NK-92 treated with Interleukin-12 subunit alpha and Interleukin-12 subunit beta, amount 100 ng/mL, for 24 hours (cell line): ENCODE results near the gene COPS4.
"Not testable (repeated sequence)": the region's sequence is repeated elsewhere in the genome, so short reads cannot be mapped to it uniquely, and the experiment has no call there.

ENCODE experiments used
- DNase-seq: peaks from one replicate; lab custom pipeline; 2025; lab: John Stamatoyannopoulos, UW

COPS4 gene

DNA sequence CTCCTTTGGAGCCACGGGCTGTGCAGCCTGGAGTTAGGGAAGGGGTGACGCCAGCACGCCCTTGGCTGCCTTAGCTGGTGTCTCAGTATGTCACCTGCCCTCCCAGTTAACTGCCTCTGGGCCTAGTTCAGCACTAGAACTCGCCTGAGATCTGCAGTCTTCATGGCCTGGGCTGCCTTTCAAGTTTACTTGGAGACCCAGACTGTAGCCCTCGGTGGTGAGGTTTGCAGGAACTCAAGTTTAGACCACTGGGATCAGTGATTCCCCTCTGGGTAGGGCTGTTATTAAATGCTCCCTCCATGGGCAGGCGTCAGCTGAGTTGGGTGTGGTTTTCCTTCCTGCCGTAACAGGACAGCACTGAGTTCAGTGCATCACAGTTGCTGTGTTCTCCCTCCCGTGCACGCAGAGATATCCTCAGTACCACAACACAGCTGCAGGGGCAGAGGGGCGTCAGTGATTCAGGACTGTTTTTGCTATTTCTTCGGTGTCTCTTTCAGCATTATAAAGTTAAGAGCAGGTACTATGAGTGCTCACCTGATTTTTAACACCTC lies 49.0 kb downstream of the COPS4 start:
- DNase-seq, result no peak

DNA sequence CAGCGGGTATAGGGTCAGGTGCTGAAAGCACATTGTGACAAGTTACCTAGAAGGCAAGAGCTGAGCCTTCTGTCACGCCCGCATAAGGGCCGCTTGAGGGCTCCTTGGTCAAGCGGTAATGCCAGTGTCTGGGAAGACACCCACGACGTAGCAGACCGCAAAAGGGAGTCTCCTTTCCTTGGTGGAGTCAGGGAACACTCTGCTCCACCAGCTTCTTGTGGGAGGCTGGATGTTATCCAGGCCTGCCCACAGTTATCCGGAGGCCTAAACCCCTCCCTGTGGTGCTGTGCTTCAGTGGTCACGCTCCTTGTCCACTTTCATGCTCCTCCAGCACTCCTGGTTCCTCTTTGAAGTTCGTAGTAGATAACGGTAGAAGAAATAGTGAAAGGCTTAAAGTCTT lies 50.0 kb downstream of the COPS4 start:
- not testable (repeated sequence) for DNase-seq

DNA sequence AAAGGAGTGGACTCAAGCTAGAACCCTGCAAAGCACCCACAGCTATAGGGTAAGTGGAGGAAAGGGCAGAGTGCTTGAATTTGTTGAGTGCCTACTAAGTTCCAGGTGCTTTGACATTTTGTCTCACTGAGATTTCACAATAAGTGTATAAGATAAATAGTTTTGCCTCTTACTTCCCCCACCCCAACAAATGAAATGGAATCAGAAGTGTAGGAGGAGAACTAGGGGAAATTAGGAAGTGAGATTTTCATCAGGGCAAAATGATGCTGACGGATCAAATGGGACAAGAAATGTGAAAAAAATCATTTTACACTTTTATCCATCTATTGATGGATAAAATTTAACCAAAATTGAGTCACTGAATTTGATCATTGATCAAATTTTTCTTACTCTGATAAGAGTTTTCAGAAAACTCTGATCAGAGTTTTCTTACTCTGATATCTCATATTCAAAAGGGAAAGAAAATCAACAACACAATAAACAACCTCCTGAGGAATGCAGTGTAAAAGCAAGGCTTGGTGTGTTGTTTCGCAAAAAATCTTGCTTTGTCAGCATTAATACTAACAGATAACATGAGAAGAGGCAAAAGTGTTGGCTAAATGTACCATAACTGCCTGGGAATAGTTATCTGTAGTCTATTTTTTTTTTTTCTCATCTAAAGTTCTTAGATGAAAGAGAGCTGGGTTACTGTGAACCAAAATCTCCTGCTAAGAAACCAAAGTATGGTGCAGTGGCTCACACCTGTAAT lies 54.6 kb downstream of the COPS4 start:
- no peak for DNase-seq

DNA sequence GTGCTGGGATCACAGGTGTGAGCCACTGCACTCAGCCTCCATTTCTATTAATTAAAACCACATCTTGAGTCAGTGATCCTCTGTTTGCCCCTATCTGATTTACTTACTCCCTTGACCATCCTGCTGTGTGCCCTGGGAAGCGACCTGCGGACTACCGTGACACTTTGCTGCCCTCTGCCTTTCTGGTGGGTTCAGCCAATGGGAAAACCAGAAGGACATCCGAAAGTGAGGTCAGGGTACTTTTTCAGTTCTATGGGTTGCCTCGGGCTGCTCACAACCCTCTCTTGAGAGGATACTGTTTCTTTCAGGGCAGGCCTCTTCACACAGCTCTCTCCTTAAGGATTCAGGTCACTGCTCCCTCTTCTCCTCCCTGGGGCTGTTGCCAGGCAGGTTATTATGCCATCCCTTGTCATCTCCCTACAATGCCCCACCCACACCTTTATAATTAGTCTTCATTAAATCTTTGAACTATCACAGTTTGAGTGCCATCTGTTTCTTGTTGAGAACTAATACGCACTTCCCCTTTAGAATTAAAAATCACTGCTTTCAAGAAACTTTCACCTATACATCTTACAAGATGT lies 58.2 kb downstream of the COPS4 start:
- DNase-seq, result no peak

DNA sequence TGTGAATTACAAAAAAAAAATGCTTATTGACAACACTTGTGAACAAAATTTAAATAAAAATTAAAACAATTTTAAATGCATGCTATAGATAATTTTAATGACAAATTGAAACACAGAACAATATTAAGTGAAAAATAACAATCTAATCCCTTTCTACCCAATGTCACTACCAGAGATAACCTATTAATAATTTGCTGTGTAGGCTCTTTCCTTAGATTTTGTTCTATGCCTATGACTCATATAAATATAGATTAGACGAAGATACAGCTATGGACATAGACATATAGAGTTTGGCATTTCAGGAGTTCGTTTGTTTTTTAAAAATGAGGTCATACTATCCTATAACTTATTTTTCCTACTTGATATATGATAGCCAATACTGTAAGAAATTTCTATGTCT lies 61.4 kb downstream of the COPS4 start:
- DNase-seq, result no peak

DNA sequence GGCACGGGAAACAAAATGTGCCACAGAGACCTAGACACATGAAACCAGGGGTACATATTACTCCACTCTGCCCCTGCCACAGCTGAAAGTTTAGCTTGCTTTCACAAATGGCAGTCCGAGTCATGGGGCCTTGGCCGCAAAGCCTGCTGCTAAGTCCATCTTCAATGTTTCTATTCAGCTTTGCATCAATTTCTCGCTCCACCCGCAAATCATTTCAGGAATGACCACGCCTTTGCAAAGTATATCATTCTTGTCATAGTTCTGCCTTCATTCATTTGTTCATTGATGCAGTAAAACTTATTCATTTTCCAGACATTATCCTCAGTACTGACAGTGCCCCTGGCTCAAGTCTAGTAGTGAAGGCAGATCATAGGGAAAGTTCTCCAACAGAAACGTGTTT lies 70.0 kb downstream of the COPS4 start:
- DNase-seq, result no peak

DNA sequence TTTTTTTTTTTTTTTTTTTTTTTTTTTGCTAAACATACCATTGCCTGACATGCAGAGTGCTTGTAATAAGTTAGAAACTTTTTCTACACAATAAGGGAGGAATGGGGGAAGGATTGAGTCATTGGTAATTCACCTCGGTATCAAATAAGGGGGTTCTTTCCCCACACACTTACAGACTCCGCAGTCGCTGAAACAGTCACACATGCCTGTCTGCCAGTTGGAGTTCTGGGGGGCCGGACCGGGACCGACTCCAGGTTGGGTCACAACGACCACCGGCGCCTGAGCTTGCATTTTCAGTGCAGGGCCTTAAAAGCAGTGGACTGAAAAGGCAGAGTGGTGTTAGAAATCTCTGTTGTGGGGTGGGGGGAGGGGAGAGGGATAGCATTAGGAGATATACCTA lies 72.6 kb downstream of the COPS4 start:
- DNase-seq, result no peak

DNA sequence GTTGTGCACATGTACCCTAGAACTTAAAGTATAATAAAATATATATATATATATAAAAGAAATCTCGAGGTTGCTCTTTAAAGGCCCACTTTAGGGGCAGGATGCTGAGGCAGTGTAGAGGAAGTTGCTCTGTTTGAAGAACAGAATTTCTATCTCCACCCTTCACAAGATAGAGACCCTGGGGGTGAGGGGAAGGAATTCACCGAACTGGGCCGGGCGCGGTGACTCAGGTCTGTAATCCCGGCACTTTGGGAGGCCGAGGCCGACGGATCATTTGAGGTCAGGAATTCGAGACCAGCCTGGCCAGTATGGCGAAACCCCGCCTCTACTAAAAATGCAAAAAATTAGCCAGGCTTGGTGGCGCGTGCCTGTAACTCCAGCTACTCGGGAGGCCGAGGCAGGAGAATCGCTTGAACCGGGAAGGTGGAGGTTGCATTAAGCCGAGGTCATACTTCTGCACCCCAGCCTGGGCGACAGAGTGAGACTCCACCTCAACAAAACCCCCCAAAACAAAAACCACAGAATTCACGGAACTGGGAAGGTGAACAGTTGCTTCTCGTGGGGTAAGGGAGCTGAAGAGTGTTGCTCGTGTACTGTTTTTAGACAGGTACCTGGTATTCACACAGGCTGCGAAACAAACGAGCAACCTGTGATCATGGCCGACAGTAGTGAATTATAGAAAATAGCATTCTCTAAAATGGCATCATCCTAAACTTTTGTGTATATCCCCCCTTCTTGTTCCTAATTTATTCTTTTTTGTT lies 73.3 kb downstream of the COPS4 start:
- DNase-seq, result no peak

DNA sequence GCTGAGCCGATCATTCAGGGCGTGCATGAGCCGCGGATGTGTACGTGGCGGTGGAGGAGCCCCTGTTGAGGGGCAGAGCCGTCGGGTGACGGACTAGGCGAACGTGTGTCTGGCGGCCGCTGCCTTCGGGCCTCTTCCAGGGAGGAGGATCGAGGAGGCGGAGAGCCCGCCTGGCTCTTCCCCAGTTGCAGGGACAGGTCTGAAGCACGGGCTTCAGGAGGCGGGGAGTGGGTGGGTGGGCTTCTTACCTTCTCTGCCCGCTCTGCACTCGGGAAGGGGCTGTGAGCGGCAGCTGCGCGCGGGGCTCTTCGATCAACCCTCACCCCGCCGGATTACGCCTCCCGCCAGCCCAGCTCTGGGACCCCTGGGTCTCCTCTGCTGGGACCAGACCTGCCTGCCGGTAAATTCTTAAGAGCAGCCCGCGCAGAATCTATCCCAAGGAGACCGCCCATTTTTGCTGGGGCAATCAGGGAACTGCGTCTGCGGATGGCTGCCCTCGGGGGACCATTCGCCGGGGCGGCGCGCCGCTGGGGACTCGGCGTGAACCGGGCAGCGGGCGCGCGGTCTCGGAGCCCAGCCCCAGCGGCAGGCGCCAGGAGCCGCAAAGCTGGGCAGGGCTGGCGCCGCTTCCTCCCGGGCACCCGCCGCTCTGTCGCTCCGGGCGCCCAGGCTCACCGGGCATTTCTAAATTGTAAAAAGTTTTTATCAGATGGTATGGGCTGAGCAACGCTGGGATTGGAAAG lies 74.7 kb downstream of the COPS4 start:
- peak; percentile 23 for DNase-seq

DNA sequence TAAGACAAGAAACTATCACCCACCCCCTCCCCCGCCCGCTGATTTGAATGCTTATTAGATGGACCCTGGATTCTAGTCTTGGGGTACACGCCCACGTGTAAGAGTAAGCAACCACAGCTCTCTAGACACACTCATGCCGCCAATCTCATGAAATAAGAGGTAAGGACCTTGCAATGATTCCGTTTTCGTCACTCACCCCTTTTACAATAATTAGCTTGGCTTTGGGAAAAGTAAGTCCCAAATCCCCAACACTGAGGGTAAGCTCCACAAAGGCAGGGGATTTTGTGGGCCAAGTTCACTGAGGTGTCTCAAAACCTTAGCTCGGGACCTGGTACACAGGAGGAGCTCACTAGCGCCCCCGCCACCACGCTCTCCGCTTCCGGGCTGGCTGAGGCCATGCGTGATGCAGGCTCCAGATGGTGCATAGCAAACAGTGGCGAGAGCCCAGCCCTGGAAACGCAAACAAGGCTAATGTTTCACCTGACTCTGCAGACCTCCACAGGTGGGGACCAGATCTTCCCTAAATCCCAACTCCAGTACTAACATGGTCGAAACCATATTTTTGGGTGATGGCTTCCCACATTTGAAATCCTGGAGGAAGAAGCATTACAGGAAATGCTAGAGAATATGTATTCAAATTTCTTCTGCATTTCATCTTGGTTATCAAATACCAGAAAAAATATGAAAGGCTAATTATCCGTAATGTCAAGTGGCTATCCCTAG lies 75.4 kb downstream of the COPS4 start:
- peak; percentile 63 for DNase-seq

DNA sequence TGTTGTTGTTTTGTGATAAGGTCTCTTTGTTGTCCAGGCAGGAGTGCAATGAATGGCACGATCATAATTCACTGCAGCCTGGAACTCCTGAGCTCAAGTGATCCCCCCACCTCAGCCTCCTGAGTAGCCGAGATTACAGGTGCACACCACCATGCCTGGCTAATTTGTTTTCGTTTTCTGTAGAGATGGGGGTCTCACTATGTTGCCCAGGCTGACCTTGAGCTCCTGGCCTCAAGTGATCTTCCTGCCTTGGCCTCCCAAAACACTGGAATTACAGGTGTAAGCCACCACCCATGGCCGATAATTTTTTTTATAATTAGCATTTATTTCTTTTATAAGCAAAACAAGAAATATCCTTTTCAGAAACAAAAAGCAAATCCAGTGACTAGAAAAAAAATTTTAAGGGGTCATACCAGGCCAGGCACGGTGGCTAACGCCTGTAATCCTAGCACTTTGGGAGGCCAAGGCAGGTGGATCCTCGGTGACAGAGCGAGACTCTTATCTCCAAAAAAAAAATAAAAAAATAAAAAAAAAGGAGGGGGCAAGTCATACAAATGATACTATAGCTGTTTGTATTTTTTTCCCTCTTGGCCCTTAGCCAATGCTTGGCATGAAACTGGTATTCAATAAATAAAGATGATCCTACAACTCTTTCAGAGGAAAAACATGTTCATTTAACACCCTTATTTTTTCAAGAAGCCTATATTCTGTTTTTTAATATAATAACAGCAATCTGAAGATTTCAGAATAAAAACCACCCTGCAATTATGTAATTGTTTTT lies 76.2 kb downstream of the COPS4 start:
- no peak for DNase-seq

DNA sequence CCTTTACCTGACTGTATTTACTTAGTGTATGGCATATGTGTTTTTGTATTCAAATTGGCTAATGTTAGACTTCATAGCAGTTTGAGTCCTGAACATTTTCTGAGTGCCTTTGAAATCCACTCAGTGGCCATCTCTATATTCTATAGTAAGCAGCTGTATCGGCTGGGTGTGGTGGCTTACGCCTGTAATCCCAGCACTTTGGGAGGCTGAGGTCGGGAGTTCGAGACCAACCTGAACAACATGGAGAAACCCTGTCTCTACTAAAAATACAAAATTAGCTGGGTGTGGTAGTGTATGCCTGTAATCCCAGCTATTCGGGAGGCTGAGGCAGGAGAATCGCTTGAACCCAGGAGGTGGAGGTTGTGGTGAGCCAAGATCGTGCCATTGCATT lies 76.8 kb downstream of the COPS4 start:
- not testable (repeated sequence) for DNase-seq

DNA sequence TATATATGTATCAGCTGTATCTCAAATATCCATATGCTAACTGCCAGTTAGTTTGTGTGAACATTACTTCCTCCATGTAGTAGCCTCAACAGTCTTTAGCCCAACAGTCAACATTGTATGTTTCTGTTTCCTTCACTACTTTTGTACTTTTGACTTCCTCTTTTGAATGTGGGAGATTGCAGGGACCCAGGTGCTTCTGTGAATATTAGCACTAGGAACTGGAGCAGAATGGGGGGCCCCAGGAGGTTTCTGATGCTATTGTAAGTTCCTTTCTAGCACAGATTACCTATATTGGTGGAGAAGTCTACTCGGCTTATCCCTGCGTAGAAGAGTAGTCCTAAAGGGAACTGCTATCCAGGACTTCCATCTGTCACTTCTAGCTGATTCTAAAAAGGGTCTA lies 77.2 kb downstream of the COPS4 start:
- DNase-seq, result no peak

DNA sequence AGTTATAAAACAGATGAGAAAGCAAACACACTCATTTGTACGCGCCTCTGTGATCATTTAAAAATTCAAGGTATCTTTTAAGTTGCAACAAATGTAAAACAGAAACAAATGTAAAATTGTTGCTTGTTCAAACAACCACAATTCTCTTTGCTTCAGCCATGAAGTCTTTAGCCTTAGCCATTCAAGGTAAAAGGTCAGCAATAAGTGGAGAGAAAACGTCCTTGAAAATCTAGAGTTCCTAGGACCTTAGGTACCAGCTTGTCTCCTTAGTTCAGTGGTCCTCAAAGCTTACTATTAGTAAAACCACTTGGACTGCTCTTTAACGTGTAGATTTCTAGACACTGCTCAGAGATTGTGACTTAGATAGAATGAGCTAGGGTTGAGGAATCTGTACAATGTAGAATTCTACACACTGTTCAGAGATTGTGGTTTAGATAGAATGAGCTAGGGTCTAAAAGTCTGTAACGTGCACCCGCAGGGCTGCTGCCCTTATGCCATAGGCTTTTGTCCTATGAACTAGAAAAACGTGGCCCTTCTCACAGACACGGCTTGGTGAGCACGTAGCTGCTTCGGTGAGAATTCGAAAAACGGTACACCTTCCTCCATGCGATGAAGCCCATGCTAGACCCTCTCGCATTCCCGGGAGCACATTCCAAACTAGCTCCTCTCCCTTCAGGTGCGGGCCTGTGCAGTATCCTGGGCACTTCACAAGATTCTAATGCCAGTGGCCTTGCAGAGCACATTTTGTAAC lies 77.9 kb downstream of the COPS4 start:
- no peak for DNase-seq

DNA sequence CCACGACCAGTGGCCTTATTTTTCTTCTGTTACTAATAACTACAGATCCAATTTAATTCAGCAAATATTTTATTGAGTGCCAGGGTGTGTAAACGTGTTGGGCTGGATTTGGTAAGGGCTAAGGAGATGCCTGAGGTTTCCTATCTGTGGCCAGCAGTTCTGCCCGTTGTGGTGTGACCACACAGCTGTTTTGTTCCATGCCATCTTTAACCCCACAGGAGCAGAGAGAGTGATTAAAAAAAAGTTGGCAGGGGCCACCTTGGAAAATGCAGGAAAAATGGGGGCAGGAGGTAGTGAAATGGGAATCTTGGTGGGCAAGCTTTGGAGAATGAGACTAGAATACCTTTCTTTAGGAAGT lies 78.4 kb downstream of the COPS4 start:
- no peak for DNase-seq

DNA sequence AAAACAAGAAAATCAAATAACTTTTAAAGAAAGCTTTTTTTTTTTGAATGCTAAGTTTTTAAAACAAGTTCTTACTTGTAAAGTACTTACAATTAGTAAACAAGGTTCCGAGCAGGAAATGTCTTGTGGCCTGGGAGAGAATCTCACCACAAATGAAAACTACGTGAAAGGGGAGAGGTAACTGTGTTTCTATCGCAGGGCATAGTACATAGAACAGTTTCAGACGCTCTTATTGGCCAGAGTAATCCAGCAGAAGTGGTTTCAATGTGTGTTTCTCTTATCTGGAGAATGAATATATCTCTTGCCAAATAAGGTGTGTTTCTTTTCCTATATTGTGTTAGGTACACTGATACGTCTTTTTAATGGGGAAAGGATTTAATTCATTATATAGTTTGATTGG lies 79.6 kb downstream of the COPS4 start, which contains the start of gene PLAC8:
PLAC8 (minus strand) TSS at position 154 of the 400 bp plus-strand sequence. CDS start 6,808 bp downstream, outside the sequence.
- DNase-seq, result no peak

DNA sequence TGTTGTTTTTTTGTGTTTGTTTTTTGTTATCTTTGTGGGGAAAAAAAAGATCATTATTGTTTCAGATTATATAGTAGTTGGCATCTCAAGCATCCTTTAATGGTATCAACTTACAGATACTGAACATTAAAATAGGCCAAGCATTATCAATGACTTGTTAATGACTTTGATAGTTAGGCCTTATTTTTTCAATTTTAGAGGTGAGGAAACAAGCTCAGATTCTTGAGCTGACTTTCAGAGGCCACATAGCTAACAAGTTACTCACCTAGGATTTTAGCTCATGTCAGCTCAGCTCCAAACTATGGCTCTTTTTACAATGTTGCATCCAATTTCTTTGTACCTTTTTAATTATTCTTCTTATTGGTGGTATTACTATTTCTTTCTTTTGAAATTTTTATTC lies 80.0 kb downstream of the COPS4 start:
- DNase-seq, result no peak

DNA sequence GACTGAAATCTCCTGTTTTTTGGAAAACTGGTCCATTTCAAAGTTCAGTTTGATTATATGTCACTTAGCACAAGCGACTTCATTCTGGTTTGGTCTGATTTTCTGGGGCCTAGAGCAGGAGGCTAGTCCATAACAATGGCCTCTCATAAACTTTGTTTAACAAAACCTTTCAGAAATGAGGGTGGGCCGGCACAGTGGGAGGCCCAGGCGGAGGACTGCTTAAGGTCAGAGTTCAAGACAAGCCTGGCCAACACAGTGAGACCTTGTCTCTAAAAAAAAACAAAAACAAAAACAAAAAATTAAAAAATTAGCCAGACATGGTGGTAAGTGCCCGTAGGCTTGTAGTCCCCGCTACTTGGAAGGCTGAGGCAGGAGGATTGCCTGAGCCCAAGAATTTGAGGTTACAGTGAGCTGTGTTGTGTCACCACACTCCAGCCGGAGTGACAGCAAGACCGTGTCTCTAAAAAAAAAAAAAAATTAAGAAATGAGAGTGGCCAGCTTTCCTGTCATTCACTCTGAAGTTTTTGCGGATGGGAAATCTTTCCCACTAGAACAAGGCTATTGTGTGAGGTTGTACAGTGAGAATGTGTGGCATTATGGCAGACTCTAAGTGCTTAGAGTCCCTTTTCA lies 80.8 kb downstream of the COPS4 start:
- DNase-seq, result no peak

DNA sequence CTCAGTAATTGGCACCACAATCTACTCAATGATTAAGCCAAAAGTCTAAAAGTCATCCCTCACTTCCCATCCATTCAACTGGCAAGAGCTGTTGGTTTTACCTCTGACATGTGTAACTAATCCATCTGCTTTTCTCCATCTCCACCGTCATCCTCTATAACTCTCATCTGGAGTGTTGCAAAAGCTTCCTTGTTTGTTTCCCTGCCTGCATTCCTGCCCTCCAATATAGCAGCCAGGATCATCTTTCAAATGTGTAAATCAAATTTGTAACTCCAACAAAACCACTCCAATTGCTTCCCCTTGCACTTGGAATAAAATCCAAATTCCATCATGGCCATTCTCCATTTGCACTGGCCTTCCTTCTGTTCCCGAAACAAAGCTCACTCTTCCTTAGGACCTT lies 83.9 kb downstream of the COPS4 start:
- no peak for DNase-seq

DNA sequence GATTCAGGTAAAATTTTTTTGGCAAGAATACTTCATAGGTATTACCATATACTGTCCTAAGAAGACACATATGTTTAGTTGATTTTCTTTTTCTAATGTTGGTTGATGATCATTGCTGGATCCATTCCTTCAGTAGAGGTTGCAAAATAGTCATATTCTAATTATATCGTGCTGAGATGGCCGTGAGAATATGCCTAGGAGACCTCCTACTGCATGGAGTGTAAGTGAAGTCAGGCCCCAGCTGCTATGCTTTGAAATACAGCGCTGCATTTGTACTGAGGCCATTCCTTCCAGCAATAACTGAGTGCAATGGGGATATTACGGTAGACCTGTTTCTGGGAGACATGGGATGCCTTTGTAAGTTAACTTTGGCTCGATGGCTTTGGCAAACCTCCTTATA lies 86.3 kb downstream of the COPS4 start:
- no peak for DNase-seq
